SKM-1 treated with dmso at 0.1 percent for 144 hours (cell line): ENCODE measurements around the gene MRPL41.
A peak's percentile ranks its signal among the peaks of the same experiment; 100 is the strongest.
"Not testable (repeated sequence)": the region's sequence is repeated elsewhere in the genome, so short reads cannot be mapped to it uniquely, and the experiment has no call there.

ENCODE experiments used
- DNase-seq: peaks from one replicate; lab custom pipeline; 2025; ENCODE audit not compliant: unreplicated experiment; lab: John Stamatoyannopoulos, UW

Gene MRPL41

DNA sequence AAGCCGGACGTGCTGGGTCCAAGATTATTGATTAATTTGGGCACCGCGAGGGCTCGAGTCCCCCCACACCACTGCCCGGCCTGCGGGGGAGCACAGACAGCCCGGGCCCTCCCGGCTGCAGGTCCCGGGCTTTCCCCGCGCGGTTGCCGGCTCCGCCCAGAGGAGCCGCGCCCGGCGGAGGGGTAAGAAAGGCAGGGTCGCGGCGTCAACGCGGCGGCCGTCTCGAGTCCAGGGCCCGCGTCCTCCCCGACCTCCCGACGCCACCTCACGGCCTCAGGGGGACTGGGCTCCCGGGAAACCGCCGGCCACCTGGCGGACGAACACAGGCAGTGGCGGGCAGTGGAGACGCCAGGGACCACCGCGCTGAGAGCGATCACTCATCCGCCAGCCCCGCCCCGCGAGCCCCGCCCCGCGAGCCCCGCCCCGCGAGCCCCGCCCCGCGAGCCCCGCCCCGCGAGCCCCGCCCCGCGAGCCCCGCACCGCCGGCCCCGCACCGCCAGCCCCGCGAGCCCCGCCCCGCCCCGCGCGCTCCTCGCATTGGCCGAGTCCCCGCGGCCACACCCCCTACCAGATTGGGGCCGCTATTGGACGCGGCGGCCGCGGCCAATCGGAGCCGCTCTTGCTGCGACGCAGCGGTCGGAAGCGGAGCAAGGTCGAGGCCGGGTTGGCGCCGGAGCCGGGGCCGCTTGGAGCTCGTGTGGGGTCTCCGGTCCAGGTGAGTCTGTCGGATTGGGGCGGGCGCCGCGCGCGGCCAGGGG, at the start of gene MRPL41:
TSS of gene MRPL41 (plus strand) at position 616 of the 758 bp plus-strand sequence. CDS start 203 bp downstream, outside the sequence.
- peak; percentile 80 for DNase-seq

GRCh38 chr9:137502008-137502911, 49.4 kb upstream of the MRPL41 start:
- no peak for DNase-seq

DNA sequence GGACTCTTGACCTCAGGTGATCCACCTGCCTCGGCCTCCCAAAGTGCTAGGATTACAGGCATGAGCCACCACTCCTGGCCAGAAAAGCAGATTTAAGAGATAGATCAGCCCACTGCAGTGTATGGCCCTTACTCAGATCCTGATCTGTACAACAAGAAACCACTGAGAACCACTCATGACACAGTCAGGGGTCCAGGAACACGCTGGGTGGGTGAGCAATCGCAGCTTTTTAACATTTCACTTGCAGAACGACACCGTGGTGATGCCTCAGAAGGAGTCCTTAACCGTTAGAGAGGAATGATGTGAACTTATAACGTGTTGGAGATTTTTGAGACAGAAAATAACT, 47.3 kb upstream of the MRPL41 start:
- no peak for DNase-seq

GRCh38 chr9:137505421-137506140, 46.1 kb upstream of the MRPL41 start:
- no peak for DNase-seq

DNA sequence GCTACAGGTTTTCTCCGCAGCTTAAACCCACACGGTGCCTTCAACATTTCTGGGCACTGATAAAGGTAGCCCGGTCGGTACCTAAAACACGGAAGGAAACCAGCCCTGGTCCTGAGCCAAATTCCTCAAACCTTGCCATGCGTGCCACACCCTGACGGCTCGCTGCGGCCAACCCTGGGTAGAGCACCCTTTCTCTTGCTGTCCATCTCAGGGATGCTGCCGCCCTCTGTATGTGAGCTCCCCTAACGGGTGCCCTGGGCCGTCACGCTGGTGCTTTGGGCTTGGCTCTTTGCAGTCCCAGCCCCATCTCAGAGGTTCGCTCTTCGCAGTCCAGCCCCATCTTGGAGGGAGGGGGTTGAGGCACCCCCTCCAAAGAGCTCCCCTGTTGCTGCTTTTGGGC, 45.4 kb upstream of the MRPL41 start:
- no peak for DNase-seq

DNA sequence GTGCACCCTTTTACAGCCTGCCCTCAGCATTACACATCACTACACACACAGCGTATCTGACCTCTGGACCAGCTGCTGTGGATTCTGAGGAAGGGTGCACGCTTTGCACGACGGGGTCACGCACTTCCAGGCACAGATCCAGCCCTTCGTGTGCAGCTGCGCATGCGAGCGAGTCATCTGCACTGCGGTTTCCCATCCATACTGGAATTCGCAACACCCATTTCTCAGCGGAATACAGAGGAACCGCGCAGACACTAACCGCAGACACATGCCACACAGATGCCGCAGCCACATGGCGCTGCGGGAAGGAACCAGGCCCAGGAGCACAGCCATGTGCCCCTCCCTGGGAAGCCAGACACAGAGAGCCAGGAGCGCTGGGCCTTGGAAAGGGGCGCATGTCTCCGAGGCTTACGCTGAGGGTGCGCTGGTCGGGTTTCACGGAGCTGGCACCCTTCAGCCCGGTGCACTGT, 44.9 kb upstream of the MRPL41 start:
- no peak for DNase-seq

GRCh38 chr9:137509198-137509597, 42.5 kb upstream of the MRPL41 start:
- no peak for DNase-seq

GRCh38 chr9:137511126-137511525, 40.6 kb upstream of the MRPL41 start:
- not testable (repeated sequence) for DNase-seq

GRCh38 chr9:137511758-137512463, 39.8 kb upstream of the MRPL41 start:
- no peak for DNase-seq

DNA sequence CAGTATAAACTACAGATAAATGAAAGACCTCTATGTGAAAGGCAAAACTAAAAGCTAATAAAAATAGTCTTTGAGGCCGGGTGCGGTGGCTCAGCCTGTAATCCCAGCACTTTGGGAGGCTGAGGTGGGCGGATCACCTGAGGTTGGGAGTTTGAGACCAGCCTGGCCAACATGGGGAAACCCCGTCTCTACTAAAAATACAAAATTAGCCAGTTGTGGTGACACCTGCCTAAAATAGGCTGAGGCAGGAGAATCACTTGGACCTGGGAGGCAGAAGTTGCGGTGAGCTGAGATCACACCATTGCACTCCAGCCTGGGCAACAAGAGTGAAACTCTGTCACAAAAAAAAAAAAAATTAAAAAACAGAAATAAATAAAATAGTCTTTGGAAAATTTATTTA, 38.5 kb upstream of the MRPL41 start:
- not testable (repeated sequence) for DNase-seq

DNA sequence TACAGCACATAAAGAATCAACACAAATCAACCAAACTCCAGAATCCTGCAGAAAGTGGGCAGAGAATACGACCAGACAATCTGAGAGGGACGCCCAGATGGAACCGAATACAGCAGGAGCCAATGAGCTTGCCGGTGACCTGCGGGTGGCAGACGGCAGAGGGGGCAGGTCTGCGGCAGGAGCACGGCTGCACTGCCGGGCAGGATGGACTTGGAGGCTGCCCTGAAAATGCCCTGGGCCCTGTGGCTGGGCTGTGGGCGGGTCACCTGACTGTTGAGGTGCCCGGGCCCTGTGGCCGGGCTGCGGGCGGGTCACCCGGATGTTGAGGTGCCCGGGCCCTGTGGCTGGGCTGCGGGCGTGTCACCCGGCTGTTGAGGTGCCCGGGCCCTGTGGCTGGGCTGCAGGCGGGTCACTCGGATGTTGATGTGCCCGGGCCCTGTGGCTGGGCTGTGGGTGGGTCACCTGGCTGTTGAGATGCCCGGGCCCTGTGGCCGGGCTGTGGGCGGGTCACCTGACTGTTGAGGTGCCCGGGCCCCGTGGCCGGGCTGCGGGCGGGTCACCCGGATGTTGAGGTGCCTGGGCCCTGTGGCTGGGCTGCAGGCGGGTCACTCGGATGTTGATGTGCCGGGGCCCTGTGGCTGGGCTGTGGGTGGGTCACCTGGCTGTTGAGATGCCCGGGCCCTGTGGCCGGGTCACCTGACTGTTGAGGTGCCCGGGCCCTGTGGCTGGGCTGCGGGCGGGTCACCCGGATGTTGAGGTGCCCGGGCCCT, 37.7 kb upstream of the MRPL41 start:
- not testable (repeated sequence) for DNase-seq

DNA sequence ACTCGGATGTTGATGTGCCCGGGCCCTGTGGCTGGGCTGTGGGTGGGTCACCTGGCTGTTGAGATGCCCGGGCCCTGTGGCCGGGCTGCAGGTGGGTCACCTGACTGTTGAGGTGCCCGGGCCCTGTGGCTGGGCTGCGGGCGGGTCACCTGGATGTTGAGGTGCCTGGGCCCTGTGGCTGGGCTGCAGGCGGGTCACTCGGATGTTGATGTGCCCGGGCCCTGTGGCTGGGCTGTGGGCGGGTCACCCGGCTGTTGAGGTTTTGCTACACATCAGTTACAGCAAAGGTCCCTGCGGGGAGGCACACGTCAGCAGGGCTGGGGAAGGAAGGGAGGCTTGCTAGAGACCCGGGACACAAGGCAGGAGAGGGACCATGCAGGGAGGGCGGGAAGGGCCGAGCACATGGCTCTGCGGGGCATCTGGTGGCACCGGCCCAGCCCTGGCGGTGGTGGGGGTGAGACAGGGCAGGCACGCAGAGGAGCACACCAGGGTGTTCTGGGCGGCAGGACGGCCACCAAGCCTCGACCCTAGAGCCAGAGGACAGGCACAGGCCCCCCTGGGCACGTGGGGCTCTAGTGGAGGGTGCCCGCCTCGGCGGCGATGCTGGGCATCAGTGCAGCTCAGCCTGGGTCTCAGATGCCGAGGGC, 36.9 kb upstream of the MRPL41 start:
- DNase-seq: no peak

- no peak for DNase-seq
These were observed 36.3 kb upstream of the MRPL41 start for GRCh38 chr9:137515338-137515724.

DNA sequence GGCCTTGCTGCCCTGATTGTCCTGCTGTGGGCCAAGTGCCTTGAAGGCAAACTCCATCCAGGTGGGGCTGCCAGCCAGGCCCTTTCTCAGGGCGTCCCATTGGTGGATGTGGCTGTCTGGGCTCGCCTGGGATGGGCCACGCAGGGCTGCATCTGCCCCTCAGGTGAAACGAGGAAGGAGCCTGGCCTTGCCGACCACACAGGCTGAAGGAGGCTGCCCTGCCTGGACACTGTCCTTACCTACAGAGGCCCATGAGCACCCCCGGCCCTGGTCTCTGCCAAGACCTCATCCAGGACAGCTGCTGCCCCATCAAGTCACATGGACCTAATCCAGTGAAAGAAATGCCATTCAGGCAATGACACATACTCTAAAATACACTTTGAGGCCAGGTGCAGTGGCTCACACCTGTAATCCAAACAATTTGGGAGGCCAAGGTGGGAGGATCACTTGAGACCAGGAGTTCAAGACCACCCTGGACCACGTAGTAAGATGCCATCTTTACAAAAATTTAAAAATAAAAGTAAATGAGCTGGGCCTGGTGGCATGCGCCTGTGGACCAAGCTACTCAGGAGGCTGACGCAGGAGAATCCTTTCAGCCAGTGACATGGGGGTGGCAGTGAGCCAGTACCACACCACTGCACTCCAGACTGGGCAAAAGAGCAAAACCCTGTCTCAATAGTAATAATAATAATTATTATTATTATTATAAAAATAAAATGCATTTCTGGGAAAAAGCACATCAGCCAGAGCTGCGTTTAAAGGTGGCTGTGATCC, 35.3 kb upstream of the MRPL41 start:
- DNase-seq: no peak

DNA sequence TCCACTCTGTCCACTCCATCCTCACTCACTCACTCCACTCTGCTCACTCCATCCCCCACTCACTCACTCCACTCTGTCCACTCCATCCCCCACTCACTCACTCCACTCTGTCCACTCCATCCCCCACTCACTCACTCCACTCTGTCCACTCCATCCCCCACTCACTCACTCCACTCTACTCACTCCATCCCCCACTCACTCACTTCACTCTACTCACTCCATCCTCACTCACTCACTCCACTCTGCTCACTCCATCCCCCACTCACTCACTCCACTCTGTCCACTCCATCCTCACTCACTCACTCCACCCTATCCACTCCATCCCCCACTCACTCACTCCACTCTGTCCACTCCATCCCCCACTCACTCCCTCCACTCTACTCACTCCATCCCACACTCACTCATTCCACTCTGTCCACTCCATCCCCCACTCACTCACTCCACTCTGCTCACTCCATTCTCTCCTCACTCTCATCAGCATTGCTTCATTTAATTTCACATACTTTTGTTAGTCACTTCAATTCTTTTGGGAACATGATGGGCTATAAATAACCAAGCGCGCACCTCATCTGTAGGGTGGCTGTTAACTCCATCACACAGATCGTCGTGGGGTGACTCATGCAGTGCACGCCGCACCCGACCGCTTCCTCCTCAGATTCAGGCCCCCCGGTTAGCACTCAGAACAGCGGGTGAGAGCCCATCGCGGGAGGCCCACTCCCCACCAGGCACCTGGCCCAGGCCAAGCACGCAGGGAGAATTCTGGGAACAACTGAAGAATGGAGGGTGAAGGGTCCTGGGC, 32.8 kb upstream of the MRPL41 start:
- not testable (repeated sequence) for DNase-seq

DNA sequence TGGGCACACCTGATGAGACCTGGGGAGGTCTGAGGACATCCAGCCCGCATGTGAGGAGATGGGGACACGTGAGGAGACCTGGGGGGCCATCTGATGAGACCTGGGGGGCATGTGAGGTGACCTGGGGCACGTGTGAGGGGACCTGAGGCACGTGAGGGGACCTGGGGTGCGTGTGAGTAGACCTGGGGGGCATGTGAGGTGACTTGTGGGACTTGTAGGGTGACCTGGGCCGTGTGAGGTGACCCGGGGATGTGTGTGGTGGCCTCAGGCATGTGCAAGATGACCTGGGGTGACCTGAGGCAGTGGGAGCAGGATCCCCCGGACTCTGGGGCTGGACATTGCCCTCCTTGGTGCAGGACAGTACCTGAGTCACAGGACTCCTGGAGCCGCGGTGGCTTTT, 32.1 kb upstream of the MRPL41 start:
- DNase-seq: no peak

- DNase-seq: no peak
These were observed 30.9 kb upstream of the MRPL41 start for GRCh38 chr9:137520614-137521404.
